ENCODE results near the gene TMEM132E. TPM values are rescaled to one million over a fixed set of nuclear protein-coding genes. Genes with fewer than 3 reads are reported as not detected.
A peak's percentile ranks its signal among the peaks of the same experiment; 100 is the strongest.

TMEM132E gene
- total RNA-seq, 1 experiment from 2014 or later: 0.17 TPM

DNA sequence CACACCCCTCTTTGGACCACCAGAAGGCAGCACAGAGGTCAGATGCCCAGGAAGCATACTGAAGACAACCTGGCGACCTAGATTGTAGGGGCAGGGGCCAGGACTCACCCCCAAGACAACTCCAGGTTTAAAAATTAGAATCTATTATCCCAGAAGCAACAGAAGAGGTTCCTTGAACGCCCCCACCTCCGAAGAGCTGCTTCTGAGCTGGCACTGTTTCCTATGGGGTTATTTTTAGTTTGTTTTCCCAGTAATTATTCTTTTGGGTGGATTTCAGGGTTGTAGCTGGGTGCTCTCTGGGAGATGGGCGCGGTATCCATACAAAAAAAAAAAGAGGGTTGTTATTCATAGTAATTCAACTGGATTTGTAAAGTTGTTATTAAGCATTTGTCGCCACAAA lies 10.4 kb upstream of the TMEM132E start:
- no peak for DNase-seq (ENCODE audit: low spot score)

DNA sequence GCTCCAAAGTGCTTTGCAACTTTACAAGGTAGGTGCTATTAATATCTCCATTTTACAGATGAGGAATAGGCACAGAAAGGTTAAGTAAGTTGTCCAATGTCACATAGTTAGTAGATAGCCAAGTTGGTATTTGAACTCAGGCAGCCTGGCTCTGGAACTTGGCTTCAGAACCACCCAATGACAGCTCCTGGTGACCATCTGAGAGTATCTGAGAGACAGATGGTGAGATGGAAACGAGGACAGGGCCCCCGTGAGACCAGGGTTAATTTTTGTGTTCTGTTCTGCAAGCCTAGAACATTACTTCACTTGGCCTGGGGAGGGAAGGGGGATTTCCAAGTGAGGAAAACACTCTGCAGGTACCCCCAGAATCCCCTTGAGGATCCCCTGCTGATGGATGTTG lies 9.8 kb upstream of the TMEM132E start:
- DNase-seq (ENCODE audit: low spot score): no peak

DNA sequence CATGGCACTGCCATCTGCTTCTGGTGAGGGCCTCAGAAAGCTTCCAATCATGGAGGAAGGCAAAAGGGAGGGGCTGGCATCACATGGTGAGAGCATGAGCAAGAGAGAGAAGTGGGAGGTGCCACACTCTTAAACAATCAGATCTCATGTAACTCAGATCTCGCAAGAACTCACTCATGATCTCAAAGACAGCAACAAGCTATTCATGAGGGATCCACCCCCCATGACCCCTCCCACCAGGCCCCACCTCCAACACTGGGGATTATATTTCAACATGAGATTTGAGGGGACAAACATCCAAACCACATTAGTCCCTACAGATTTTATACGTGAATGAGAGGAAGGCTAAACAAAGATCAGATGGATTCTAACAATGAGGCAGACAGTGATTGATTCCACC lies 8.9 kb upstream of the TMEM132E start:
- DNase-seq (ENCODE audit: low spot score): no peak

DNA sequence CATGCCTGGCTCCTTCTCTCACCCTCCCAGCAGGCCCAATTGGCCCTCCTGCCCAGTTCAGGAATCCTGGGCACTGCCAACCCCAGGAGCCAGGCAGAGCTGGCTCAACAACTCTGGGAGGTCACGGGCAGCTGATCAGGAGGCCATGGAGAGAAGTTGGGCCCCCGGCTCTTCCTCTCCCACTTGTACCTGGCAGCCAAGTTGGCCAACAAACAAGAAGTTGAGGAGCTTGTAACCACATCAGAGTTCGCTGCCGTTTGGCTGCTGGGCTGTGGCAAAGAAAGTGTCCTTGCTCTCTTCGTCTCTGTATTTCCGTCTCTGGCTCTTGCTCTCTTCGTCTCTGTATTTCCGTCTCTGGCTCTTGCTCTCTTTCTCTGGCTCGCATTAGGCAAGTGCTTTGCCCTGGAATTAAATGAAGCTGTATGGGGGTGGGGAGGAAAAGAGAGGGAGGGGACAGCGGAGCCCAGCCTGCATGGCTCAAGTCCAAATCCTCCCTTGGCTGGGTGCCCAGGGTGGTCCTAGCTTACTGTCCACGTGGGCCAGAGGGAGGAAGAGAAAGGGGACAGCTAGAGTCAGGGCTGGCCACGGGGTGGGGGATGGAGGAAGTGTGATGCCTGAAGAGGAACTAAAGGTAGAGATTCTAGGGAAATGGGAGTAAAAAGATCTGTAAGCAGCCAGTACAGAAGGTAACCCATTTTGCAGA lies 7.8 kb upstream of the TMEM132E start:
- no peak for DNase-seq (ENCODE audit: low spot score)

DNA sequence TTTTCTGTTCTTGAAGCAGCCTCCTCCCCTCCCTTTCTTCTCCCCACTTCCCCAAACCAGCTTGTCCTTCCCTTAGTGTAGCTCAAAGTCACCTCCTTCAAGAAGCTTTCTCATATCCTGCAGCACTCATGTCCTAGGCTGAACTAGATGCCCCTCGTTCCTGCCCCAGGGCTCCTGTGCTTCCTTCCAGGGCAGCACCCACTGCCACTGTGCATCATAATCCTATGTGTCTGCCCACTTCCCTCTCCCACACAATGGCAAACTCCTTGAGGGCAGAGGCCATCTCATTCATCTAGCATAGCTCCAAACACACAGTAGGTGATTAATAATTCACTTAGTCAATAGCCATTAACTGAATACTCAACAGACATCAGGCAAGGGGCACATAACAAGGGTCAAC lies 6.9 kb upstream of the TMEM132E start:
- no peak for DNase-seq (ENCODE audit: low spot score)

DNA sequence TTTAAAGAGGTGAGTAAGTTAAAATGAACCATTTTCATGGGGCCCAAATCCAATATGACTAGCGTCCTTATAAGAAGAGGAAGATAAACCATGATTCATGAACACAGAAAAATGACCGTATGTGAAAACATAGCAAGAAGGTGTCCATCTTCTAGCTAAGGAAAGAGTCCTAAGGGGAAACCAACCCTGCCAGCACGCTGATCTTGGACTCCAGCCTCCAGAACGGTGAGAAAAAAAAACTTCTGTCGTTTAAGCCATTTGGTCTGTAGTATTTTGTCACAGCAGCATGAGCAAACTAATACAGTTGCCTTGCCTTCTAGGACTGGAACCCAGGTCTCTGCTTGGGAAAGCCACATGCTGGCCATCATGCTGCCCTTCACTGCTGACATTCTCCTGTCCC lies 4.2 kb upstream of the TMEM132E start:
- no peak for DNase-seq (ENCODE audit: low spot score)

DNA sequence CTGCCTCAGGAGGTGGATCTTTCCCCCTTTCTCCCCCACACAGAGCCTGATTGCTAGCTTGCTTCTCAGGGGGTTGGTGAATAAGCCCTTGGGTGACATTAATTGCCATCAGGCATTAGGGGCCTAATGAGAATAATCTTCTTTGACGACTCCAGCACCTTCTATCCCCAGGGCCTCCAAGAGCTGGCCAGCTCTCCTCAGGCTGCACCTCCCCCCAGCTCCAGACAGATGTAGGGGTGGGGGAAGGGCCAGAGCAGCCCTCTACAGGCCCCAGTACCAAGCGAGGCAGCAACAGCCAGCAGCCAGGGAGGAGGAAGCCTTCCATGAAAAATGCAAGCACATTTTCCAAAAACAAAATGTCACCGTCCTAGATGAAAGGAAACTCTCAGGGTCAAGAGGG lies 1.4 kb upstream of the TMEM132E start:
- no peak for DNase-seq (ENCODE audit: low spot score)

DNA sequence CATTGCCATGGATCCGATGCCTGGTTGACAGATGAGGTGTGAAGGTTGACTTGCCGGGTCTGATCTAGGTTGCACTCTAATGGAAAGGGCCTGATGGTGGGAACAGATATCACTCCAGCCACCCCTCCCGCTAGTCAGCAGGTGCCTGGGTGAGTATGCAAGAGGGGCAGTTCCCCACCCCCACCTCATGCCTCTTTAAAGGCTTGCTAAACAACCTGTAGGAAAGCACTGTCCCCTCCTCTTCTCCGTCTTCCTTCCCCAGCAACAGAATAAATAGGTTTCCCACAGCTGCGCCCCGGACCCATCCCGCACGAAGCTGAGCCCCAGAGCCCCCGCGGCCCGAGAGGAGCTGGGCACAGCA lies 746 bp upstream of the TMEM132E start:
- DNase-seq (ENCODE audit: low spot score): no peak

DNA sequence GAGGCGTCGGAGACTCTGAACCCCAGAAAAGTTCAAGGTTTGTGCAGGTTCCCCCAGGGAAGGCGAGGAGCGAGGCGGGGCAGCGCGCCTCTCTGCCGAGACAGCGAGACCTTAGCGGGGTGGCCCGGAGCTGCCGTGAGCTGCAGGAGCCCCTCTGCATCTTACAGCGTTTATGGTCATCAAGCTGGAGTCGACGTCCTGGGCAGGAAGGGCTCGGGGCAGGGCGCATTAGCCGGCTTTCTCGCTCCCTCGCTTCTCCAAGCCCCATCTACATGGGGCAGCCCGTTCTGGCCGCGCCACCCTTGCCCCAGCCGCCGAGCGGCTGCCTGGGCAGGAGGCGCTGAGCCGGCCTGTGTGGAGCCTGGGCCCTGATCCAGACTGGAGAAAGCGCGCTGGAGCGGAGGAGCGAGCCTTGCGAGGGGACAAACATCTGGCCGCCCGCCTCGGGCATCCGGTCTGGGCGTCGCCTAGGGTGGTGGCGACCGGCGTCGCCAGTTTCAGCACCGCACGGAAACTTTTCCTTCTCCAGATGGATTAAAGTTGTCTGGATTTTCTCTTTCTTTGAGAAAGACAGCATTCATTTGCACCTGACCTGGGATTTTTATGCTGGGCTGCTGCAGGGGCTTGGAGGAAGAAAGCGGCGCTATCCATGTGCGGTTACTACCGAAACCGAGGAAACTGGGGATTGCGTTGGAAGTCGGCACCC lies 750 bp downstream of the TMEM132E start:
- peak; percentile 14 for DNase-seq (ENCODE audit: low spot score)

DNA sequence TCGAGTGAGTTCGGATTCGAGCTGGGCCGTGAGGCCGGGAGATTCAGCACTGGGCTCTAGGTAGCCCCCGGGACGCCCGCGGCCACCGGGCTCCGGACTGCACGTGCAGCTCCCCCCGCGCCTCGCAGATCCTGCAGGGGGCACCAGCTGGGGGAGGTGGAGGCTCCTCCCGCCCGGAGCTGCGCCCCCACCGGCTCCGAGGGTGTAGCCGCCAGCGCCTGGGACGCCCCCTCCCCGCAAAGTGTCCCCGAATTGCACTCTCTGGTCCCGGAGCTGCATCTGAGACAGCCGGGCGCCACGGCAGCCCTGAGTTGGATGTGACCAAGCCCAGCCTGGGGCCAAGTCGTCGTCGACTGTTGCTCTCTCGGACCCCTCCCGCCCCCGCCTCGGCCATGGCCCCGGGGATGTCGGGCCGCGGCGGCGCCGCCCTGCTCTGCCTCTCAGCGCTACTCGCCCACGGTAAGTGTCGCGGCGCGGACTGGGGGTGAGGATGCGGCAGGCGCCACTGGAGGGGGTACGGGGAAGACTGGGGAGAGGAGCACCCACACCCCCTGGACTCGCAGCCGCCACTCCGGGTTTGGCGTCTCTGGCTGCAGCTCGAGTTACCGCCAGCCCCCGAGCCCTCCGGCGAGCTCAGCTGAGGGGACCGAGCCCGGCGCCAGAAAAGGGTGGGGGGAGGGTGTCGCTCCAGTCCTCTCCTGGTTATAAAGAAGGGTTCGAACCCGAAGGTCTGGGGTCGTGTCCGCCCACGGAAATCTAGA lies 1.5 kb downstream of the TMEM132E start:
- no peak for DNase-seq (ENCODE audit: low spot score)

DNA sequence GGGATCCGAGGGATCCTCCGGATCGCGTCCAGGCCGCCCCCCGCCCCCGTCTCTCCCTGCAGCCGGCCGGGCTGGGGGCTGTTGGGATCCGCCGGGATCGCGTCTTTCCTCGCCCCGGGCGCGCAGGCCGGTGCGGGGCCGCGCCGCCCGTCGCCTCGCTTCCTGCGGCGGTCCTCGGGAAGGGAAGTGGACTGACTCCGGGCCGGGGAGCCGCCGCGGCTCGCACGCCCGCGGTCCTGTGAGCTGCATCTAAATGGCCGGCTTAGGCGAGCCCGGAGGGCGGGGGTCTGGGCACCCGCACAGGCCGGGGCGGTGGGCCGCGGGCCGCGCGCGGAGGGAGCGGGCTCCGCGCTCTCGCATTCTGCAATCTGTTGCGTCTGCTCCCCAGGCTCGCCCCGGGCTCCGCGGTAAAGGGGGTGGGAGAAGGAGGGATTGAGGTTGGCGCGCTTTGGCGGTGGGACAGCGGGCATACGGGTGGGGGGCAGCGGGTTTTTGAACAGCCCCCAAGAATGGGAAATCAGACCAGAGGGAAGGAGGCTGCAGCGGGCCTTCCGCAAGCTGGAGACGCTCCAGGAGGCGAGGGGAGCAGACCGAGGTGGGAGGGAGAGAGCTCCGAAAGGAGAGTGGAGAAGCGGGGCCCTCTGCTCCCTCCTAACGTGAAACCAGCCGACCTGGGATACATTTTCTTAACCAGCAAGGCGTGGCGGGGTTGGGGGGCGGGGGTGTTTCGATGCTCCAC lies 2.2 kb downstream of the TMEM132E start:
- DNase-seq (ENCODE audit: low spot score): no peak

DNA sequence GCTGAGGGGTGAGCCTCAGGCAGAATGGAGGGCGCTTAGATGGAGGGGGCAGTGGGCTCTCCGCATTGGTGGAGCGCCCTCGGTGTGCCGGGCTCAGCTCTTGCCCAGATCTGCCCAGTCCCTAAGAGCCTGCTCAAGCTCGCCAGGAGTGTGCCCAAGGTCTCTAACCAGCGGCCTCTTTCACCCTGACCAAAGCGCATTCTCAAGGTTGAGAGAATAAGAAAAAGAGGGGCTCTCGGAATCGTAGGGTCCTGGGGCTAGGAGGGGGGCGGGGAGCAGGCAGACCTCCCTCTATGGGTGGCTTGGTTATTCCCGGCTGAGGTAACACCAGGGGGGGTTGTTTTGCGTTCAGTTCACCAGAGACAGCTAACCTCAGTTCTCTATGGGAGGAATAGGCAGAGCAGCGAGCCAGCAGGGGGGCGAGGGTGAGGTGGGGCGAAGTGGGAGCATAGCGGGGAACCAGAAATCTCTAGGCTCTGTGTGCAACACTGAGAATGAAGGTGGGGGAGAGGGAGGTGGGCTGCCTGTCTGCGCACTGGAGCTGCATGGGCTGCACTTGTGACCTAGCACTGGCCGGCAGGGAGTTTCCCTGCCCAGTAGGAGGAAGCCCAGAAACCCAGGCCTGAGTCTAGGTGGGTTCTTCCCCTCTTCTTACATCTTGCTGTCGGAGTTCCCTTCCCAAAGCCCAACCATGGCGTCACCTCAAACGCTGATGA lies 3.0 kb downstream of the TMEM132E start:
- no peak for DNase-seq (ENCODE audit: low spot score)

DNA sequence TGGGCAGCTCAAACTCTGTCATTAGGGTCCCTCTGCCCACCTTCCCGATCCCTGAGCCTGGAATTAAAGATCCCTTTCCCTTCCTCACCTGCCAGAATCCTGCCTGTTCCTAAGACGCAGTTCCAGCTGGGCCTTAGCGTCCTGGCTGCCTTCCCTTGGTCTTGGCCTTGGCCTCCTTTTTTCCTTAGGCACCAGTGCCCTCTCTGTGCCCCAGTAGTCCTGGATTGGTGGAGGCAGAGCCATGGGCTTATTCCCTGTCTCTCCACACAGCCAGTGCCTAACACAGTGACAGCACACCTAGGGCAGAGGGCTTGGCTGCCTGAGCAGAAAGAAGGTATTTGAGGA lies 3.5 kb downstream of the TMEM132E start:
- no peak for DNase-seq (ENCODE audit: low spot score)

DNA sequence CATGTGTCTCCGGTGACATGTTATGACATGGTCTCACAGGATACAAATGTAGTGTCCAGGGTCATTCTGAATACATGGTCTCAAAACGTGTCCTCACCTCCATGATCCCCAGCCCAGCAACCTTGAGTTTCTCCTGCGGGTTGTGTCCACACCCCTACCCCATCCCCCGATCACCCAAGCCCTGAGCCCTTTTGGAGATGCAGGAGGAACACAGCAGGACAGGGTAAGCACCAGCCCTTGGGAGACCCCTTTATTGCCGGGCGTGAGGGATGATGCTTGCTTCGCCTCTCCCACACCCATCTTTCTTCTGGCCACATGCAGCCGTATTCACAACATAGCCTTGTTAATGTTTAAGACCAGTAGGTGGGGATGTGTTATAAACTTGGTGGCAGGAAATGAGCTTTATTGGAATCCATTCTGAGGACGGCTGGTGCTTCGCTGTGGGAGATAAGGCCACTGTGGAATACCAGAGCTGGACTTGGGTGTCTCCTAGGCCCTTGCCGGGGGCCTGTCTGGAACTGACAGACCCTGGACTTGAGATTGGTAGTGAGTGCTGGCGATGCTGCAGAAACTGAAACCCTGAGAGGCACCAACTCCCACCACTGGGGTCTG lies 5.5 kb downstream of the TMEM132E start:
- DNase-seq (ENCODE audit: low spot score): peak; percentile 42

DNA sequence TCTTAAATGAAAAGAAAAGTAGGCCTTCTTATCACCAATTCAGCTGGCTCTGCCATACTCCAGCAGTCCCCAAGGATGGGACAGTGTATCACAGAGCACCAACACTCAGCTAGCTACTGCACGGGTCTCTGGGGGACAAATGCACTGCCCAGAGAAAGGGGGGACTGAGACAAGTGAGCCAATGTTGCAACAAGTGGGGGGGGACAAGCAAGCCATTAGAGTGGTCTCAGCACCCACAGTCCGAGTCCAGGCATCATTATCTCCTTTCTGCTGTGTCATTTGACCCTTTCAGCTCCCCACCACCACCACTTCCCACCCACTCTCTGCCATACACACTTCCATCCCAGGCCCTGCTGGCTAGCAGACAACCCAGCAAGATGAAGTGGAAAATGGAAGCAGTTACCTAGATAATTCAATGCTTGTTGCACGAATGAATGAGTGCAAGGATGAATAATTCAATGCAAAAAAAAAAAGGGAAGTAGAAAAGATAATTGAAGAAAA lies 7.0 kb downstream of the TMEM132E start:
- no peak for DNase-seq (ENCODE audit: low spot score)

DNA sequence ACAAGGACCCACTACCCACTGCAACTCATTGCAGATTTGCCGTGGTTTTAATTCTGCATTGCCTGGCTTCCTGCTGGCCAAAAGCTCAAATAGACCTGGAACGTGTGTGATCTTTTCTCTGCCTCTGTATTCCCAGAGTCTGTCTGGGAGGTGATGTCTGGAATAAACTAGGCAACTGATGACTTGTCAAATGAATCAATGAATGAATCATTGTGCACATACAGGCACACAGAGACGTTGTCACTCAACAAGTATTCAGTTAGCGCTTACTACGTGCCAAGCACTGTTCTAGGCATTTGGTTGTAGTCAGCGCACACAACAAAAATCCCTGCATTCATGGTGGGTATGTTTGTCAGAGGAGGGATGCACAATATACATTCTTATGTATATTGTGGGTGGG lies 8.9 kb downstream of the TMEM132E start:
- no peak for DNase-seq (ENCODE audit: low spot score)

DNA sequence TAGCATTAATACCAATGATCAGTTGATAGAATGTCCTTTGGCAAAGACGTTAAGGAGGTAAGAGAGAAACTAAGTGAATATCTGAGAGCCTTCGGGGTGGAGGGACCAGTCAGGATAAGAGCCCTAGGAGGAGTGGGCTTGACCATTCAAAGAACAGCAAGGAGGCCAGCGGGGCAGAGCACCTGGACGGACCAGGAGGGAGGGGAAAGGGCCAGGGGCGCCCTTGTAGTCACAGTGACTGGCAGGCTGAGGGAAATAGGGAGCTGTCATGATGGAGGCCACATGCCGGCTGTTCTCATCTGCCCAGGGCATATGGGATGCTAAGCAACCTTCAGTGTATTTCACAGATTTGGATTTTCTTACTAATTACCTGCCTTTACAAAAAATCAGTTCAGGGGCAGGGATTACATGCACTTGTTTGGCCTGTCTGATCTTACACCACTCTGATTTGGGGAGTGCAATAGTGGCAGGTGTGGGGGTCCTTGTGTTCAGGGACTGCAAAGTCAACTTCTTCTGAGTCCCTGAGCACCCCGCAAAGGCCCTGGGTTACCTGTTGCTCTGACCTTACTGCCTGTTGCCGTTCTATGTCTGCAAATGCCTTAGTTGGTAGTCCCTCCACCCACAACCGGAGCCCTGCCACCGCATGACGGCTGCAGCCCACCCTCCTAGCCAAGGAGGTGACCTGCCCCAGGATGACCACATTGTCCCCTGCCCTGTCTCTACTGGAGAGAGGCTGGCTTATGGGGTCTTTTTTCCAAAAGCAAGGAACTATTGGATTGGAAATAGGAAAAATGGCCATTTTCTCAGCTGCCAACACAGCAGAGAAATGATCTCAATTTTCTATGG lies 10.0 kb downstream of the TMEM132E start:
- no peak for DNase-seq (ENCODE audit: low spot score)

DNA sequence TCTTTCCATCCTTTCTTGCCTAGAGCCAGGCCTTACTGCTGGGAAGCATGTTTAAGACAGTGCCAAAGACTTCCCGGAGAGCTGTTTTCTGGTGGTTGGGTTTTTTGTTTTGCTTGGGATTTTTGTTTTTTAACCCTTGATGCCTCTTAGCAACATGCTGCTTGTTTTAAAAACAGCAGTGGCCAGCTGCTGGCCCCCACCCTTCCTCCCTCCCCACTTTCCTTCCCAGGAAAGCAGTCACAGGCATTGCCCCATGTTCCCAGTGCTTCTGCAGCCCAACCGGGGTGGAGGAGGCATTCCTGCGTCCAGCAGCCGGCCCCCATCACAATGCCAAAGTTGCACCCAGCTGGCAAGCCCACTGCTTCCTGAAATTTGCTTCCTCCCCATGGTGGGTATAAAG lies 12.6 kb downstream of the TMEM132E start:
- DNase-seq (ENCODE audit: low spot score): no peak

DNA sequence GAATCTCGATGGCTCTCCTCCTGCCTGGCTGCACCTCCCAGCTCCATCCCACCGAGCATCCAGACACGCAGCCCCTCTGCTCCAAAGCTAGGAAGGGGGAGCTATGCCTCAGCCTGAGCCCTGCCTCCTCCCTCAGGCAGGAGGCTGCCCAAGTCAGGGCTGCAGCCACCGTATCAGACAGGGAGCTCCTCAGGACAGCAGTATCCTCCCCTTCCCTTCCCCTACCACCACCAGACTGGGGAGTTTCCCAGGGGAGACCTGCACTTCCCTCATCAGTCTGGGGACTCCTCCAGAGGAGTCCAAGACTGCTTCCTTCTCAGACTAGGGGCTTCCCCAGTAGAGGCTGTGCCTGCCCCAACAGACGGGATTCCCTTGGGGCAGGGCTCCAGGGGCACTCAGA lies 17.5 kb downstream of the TMEM132E start:
- no peak for DNase-seq (ENCODE audit: low spot score)

DNA sequence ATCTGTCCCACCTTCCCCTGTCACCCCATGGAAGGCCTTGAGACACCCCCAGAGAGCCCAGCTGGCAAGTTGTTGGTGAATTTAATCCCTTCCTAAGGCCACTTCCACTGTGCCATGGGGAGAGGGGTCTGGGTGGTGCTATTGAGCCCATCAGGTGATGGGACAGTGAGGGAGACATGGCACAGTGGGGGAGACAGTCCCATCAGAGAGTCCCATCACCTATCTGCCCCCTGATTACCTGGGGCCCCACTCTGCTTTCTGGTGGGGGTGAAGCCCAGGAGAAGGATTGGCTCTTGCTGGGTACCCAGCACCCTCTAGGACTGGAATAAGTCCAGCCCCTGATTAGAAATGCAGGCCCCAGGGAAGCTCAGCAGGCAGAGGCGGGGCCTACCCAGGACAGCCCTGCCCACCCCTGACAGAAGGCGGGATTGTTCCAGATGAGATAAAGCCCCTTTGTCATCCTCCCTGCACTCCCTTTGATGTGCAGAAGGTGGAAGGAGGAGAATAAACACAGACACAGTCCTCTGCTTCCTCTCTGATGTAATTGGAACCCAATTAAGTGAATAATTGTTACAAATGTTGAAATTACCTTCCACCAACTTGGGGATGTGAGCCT lies 18.9 kb downstream of the TMEM132E start:
- DNase-seq (ENCODE audit: low spot score): no peak
